IPS DF 4.7 (cell line): ENCODE results near the gene ETFA.
"Not testable (repeated sequence)": the region's sequence is repeated elsewhere in the genome, so short reads cannot be mapped to it uniquely, and the experiment has no call there.

Experiments
- DNase-seq: peaks from one replicate; pipeline ENCODE4 v3.0.0-alpha.2; 2013; ENCODE audit warnings: low spot score; ENCODE audit errors: extremely low read depth

Gene ETFA

GRCh38 chr15:76327191-76328105 is 16.2 kb upstream of the ETFA start:
- DNase-seq, result no peak

GRCh38 chr15:76325704-76326103 is 14.4 kb upstream of the ETFA start:
- DNase-seq, result no peak

- no peak for DNase-seq
Measured at GRCh38 chr15:76324066-76324465, 12.8 kb upstream of the ETFA start.

GRCh38 chr15:76321602-76322001 is 10.3 kb upstream of the ETFA start:
- no peak for DNase-seq

- DNase-seq, result no peak
Measured at GRCh38 chr15:76321171-76321570, 9.9 kb upstream of the ETFA start.

GRCh38 chr15:76320012-76320411 is 8.7 kb upstream of the ETFA start:
- DNase-seq, result no peak

GRCh38 chr15:76313731-76314130 is 2.5 kb upstream of the ETFA start:
- DNase-seq, result no peak

- not testable (repeated sequence) for DNase-seq
Measured at GRCh38 chr15:76313175-76313567, 1.9 kb upstream of the ETFA start.

- no peak for DNase-seq
Measured at GRCh38 chr15:76312540-76313174, 1.4 kb upstream of the ETFA start.

GRCh38 chr15:76310475-76311099 is 682 bp downstream of the ETFA start:
- no peak for DNase-seq

- DNase-seq, result no peak
Measured at GRCh38 chr15:76309601-76310330, 1.5 kb downstream of the ETFA start.

GRCh38 chr15:76303909-76304308 is 7.4 kb downstream of the ETFA start:
- DNase-seq, result no peak

- DNase-seq, result no peak
Measured at GRCh38 chr15:76299786-76300185, 11.5 kb downstream of the ETFA start.

GRCh38 chr15:76298986-76299385 is 12.3 kb downstream of the ETFA start:
- no peak for DNase-seq

- DNase-seq, result not testable (repeated sequence)
Measured at GRCh38 chr15:76297951-76298350, 13.3 kb downstream of the ETFA start.

GRCh38 chr15:76296849-76297248 is 14.4 kb downstream of the ETFA start:
- no peak for DNase-seq

GRCh38 chr15:76294463-76294862 is 16.8 kb downstream of the ETFA start:
- not testable (repeated sequence) for DNase-seq

- DNase-seq, result no peak
Measured at GRCh38 chr15:76293361-76293760, 17.9 kb downstream of the ETFA start.

- no peak for DNase-seq
Measured at GRCh38 chr15:76289582-76289981, 21.7 kb downstream of the ETFA start.

- no peak for DNase-seq
Measured at GRCh38 chr15:76286271-76286879, 24.9 kb downstream of the ETFA start.

GRCh38 chr15:76285241-76285825 is 25.9 kb downstream of the ETFA start:
- no peak for DNase-seq
